Measurements from ENCODE around the gene NRDC. TPM values are rescaled to one million over a fixed set of nuclear protein-coding genes. Genes with fewer than 3 reads are reported as not detected.

Gene NRDC
- total and polyA plus RNA-seq, 5 donors = 90.3 to 153 (median 136) TPM

DNA sequence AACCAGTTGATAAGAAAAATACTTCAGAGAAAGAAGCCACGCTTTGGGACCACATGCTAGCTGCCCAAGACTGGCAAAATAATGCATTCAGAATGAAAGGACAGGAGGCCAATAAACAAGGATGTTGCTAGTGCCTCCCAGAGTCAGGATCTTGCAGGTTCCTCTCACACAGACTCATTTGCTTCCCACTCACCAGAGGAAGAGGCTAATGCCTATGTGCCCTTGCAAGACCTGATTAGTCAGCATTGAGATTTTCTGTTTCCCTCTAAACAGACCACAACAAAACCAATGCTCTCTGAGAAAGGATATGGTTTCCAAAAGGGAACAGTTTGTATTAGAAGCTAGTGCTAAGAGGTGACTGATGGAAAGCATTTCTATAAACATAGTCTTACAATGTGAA, 85.7 kb downstream of the NRDC start:
- Histone ChIP-seq H3K27ac (ENCODE audit: low read length) (no peak overlapping the region), H3K4me1 (ENCODE audit: control insufficient read depth, insufficient read depth, low read length) (no peaks in the 10 kb centered on the region), H3K27me3 (ENCODE audit: control insufficient read depth, insufficient read depth) (no peaks in the 10 kb centered on the region), H3K4me3 (ENCODE audit: low read length) (no peak overlapping the region), H3K9me3 (ENCODE audit: control insufficient read depth, low read length) (no peaks in the 10 kb centered on the region)
- DNase-seq = no peak
- intact Hi-C loops (cut with DNase I) = no loop called here
- peak in 1 of 2 donors; percentile 19 for ATAC-seq
- WGBS = 88% methylated on average over 1 of the region's 1 CpG

DNA sequence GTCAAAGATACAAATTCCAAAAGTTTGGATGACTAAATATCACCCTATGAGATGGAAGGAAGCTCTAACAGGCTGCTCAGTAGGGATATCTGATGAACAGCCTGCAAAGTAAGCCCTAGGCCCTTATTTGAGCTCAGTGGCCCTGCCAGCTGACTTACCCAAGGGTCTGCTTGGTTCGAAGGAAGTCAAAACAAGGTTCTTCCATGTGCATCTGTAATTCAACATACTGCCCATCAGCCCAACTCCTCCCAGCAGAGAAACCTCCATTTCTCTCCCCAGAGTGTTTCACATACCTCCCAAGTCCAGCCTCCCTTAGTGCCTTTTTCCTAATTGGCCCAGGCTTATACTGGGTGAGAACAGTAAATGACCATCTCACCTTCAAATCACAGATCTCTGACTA, 86.6 kb downstream of the NRDC start:
- ATAC-seq (peak in 1 of 2 donors; percentile 13), DNase-seq (no peak)
- Histone ChIP-seq H3K27me3 (ENCODE audit: control insufficient read depth, insufficient read depth) (no peaks in the 10 kb centered on the region), H3K9me3 (ENCODE audit: control insufficient read depth, low read length) (no peaks in the 10 kb centered on the region), H3K27ac (ENCODE audit: low read length) (no peak overlapping the region), H3K4me3 (ENCODE audit: low read length) (no peak overlapping the region), H3K4me1 (ENCODE audit: control insufficient read depth, insufficient read depth, low read length) (no peaks in the 10 kb centered on the region)
- intact Hi-C loops (cut with DNase I) = no loop called here
- WGBS = 100% methylated on average over 1 of the region's 1 CpG

DNA sequence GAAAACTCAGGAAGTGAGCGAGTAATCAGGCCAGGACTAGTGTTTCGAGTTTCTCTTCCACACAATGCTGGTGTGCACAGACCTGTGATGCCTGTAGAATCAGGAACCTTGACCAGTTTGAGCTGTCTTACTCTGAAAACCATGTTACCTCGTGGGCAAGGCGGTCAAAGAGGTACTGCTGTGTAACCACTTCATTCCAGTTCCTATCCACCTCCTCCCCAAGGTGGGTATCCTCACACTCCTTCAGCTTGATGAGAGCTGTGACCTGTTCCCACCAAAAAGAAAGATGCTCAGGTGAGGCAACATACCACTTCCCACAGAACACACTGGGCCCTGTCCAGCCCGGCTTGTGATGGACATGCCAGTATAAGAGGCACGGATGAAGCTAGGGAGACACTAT, 88.1 kb downstream of the NRDC start:
- 91% methylated on average over 6 of the region's 6 CpGs for WGBS

DNA sequence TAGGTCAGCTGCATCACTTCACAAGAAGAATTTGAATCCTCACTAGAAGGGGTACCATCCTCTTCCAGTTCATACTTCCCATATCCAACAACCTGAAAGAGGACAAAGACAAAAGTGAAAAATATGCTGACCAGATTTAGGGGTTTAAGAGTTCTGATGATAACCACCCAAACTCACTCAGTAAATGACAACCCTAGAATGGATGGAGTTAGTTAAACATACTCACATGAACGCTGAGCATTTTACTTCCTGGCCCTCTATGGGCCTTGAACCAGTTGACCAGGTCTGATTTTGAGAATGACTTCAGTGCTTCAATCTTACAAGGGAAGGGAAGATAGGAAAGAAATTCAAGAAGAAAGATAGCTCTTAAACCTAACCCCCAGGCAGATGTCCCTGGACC, 89.2 kb downstream of the NRDC start:
- WGBS = 95% methylated on average over 1 of the region's 1 CpG
- Histone ChIP-seq H3K4me3 (ENCODE audit: low read length) (no peak overlapping the region), H3K9me3 (ENCODE audit: control insufficient read depth, low read length) (no peaks in the 10 kb centered on the region), H3K27ac (ENCODE audit: low read length) (no peak overlapping the region), H3K4me1 (ENCODE audit: control insufficient read depth, insufficient read depth, low read length) (peaks cover 7% of the 10 kb centered on the region), H3K27me3 (ENCODE audit: control insufficient read depth, insufficient read depth) (no peaks in the 10 kb centered on the region)
- ATAC-seq (no peak), DNase-seq (no peak)
- intact Hi-C loops (cut with DNase I) = no loop called here

More for the DNA sequence above, 88.1 kb downstream of the NRDC start:
- H3K27me3 ChIP-seq (ENCODE audit: control insufficient read depth, insufficient read depth) = no peaks in the 10 kb centered on the region
- DNase-seq (no peak), ATAC-seq (no peak)
- H3K9me3 ChIP-seq (ENCODE audit: control insufficient read depth, low read length) = no peaks in the 10 kb centered on the region
- H3K27ac ChIP-seq (ENCODE audit: low read length) = no peak overlapping the region
- H3K4me3 ChIP-seq (ENCODE audit: low read length) = no peak overlapping the region
- intact Hi-C loops (cut with DNase I) = no loop called here
- no peaks in the 10 kb centered on the region for H3K4me1 ChIP-seq (ENCODE audit: control insufficient read depth, insufficient read depth, low read length)

DNA sequence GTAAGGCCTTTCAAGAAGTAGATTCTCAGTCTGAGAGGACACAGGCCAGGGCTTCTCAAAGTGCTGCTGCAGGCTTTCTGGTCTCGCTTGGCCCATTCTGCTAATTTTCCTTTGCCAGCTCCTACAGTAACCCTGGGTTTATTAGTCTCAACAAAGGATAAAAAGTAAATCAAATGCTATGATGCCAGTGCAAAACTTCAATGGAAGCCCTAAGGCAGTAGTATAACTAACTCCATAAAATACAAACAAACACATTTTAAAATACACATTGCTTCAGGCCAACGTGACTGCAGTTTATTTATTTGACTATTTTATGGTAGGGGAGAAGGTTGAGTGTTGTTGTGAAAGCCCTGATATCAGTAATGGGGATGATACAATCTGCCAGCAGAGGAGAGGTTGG, 89.6 kb downstream of the NRDC start:
- 77% methylated on average over 2 of the region's 2 CpGs for WGBS
- intact Hi-C loops (cut with DNase I) = no loop called here
- H3K4me1 ChIP-seq (ENCODE audit: control insufficient read depth, insufficient read depth, low read length) = peaks cover 7% of the 10 kb centered on the region
- no peak overlapping the region for H3K27ac ChIP-seq (ENCODE audit: low read length)
- H3K9me3 ChIP-seq (ENCODE audit: control insufficient read depth, low read length) = no peaks in the 10 kb centered on the region
- no peak for ATAC-seq
- no peak for DNase-seq
- H3K27me3 ChIP-seq (ENCODE audit: control insufficient read depth, insufficient read depth) = no peaks in the 10 kb centered on the region
- H3K4me3 ChIP-seq (ENCODE audit: low read length) = no peak overlapping the region

DNA sequence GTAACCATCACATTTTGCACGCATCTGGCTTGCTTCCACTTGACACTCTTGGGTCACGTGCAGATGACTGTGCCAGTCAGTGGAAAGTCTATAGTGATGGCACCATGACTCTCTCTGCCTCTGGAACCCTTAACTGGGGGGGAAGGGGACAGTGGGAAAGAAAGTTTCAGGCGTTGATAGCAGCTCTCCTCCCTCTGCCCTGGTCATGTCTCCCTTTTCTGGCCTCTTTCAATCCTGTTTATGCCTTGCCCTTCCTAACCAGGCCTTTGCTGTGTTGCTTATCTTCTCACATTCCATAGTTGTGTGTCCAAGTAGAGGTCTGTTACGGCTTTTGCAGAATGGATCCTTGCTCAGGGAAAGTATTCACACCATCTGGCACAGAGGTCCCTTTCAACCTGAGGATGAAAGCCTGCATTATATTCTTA, 93.5 kb downstream of the NRDC start:
- peak; percentile 52 to 53 for ATAC-seq

DNA sequence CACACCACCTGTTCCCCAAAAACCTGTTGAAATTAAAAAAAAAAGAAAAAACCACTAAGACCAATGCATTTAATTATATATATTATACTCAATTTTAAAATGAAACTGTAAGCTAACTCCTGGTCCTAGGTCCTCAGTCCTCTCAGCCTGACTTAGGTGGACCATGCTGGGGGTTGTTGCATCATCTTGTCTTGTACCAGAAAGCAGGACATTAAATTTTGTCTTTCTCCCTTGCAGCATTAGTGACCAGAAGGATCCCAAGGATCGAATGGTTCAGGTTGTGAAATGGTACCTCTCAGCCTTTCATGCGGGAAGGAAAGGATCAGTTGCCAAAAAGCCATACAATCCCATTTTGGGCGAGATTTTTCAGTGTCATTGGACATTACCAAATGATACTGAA, 97.6 kb downstream of the NRDC start:
- Histone ChIP-seq H3K4me1 (ENCODE audit: control insufficient read depth, insufficient read depth, low read length) (peaks cover 7% of the 10 kb centered on the region), H3K9me3 (ENCODE audit: control insufficient read depth, low read length) (no peaks in the 10 kb centered on the region), H3K4me3 (ENCODE audit: low read length) (no peak overlapping the region), H3K27ac (ENCODE audit: low read length) (no peak overlapping the region), H3K27me3 (ENCODE audit: control insufficient read depth, insufficient read depth) (no peaks in the 10 kb centered on the region)
- ATAC-seq (no peak), DNase-seq (no peak)
- WGBS = 96% methylated on average over 3 of the region's 3 CpGs
- intact Hi-C loops (cut with DNase I) = no loop called here

More for the DNA sequence above, 93.5 kb downstream of the NRDC start:
- Histone ChIP-seq H3K4me3 (ENCODE audit: low read length) (no peak overlapping the region), H3K27ac (ENCODE audit: low read length) (peak overlapping the region; percentile 55), H3K27me3 (ENCODE audit: control insufficient read depth, insufficient read depth) (no peaks in the 10 kb centered on the region), H3K9me3 (ENCODE audit: control insufficient read depth, low read length) (no peaks in the 10 kb centered on the region), H3K4me1 (ENCODE audit: control insufficient read depth, insufficient read depth, low read length) (peaks cover 7% of the 10 kb centered on the region)
- intact Hi-C loops (cut with DNase I) = no loop called here
- DNase-seq = no peak
- 44% methylated on average over 4 of the region's 4 CpGs for WGBS

DNA sequence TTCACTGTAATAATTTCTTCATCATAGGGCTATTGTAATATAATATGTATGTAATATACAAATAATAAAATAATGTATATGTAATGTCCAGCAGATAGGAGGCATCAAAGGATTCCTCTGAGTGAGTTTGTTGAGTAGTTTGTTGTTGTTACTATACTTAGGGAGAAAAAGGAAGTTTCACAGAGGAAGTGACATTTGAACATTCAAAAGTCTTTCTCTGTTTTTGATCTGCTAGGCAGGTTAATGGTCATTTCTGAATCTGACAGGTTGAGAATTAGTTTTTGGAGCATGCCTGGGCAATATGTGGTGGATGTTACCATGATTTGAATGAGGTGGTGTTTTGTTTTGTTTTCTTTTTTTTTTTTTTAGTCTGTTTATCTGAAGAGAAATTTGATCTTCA, 102.1 kb downstream of the NRDC start:
- H3K27me3 ChIP-seq (ENCODE audit: control insufficient read depth, insufficient read depth) = no peaks in the 10 kb centered on the region
- H3K4me1 ChIP-seq (ENCODE audit: control insufficient read depth, insufficient read depth, low read length) = peaks cover 2% of the 10 kb centered on the region
- H3K4me3 ChIP-seq (ENCODE audit: low read length) = no peak overlapping the region
- intact Hi-C loops (cut with DNase I) = no loop called here
- ATAC-seq (no peak), DNase-seq (no peak)
- no peaks in the 10 kb centered on the region for H3K9me3 ChIP-seq (ENCODE audit: control insufficient read depth, low read length)
- no peak overlapping the region for H3K27ac ChIP-seq (ENCODE audit: low read length)

DNA sequence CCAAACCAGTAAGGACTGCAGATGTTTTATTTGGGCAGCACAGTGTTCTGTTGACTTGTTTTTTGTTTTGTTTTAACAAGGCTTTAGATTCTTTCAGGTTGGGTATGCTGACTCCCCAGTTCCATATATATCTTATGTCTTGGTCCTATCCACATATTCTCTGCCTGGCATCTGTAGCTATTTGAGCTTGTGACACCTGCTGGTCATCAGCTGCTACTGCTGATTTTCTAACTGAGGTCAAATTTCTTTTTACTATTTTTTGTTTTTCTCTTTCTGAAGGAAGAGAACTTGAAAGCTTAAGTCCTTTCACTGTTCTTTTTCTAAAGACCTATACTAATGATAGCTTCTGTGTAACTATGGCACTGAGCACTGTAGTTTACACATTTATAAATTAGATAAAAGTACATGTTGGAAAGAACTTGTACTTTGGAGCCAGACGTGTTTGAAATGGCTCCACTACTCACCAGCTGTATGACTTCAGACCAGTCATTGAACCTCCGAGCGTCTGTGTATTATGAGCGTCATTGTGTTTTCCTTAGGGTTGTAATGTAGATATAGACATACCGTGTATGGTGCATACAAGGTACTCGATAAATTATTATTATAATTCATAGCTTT, 109.4 kb downstream of the NRDC start:
- Histone ChIP-seq H3K4me3 (ENCODE audit: low read length) (no peak overlapping the region), H3K27ac (ENCODE audit: low read length) (no peak overlapping the region)
- peak; percentile 69 to 72 for ATAC-seq

DNA sequence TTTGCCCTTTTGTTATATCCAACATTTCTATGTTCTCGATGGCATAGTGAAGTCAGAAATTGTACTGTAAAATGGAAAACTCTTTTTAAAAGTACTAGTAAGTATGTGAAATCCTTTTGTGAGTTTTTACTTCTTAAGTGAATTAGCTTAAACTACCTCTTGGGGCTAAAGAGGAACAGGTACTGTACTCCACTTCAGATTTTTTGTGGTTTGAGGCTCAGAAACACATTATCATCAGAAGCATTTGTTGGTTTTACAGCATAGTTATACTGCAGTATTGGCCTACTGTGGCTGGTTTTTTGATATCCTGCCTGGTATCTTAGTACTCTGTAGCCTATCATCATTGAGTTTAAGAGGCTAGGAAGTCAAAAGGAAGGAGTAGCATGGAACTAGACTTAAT, 117.2 kb downstream of the NRDC start:
- Histone ChIP-seq H3K27me3 (ENCODE audit: control insufficient read depth, insufficient read depth) (no peaks in the 10 kb centered on the region), H3K4me1 (ENCODE audit: control insufficient read depth, insufficient read depth, low read length) (no peaks in the 10 kb centered on the region), H3K27ac (ENCODE audit: low read length) (no peak overlapping the region), H3K9me3 (ENCODE audit: control insufficient read depth, low read length) (no peaks in the 10 kb centered on the region), H3K4me3 (ENCODE audit: low read length) (no peak overlapping the region)
- WGBS = 94% methylated on average over 1 of the region's 1 CpG
- intact Hi-C loops (cut with DNase I) = loop anchor here in 1 of 4 donors (10.0 kb wide), 2 partner anchors 127 to 187 kb away; no protein-coding TSS in a partner anchor
- DNase-seq = no peak
- ATAC-seq = no peak

More for the DNA sequence above, 109.4 kb downstream of the NRDC start:
- DNase-seq = no peak
- peaks cover 2% of the 10 kb centered on the region for H3K4me1 ChIP-seq (ENCODE audit: control insufficient read depth, insufficient read depth, low read length)
- H3K27me3 ChIP-seq (ENCODE audit: control insufficient read depth, insufficient read depth) = no peaks in the 10 kb centered on the region
- intact Hi-C loops (cut with DNase I) = loop anchor here in 2 of 4 donors (5.0 to 10.0 kb wide), 3 partner anchors 134 to 194 kb away; no protein-coding TSS in a partner anchor
- WGBS = 62% methylated on average over 6 of the region's 6 CpGs
- H3K9me3 ChIP-seq (ENCODE audit: control insufficient read depth, low read length) = no peaks in the 10 kb centered on the region

DNA sequence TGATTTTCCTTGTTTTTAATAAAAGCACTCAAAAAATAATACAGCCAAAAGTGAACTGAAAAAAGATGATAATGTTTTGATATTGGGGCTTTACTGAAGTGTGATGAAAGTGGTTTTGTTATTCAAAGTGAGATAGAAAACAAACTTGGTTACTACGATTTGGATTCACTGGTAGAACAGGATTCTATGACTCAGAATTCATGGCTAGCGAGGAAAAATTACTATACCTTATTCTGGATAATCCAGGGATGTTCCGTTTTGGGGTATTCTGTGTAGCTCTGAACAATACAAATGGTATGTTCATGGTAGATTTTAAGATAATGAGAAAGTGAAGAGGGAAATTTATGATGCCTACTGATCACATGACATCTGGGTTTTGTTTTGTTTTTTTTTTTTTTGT, 117.7 kb downstream of the NRDC start:
- intact Hi-C loops (cut with DNase I) = loop anchor here in 1 of 4 donors (10.0 kb wide), 2 partner anchors 126 to 186 kb away; no protein-coding TSS in a partner anchor
- Histone ChIP-seq H3K27me3 (ENCODE audit: control insufficient read depth, insufficient read depth) (no peaks in the 10 kb centered on the region), H3K27ac (ENCODE audit: low read length) (no peak overlapping the region), H3K4me3 (ENCODE audit: low read length) (no peak overlapping the region), H3K9me3 (ENCODE audit: control insufficient read depth, low read length) (no peaks in the 10 kb centered on the region), H3K4me1 (ENCODE audit: control insufficient read depth, insufficient read depth, low read length) (no peaks in the 10 kb centered on the region)
- DNase-seq = no peak
- no peak for ATAC-seq
- 87% methylated on average over 3 of the region's 3 CpGs for WGBS

DNA sequence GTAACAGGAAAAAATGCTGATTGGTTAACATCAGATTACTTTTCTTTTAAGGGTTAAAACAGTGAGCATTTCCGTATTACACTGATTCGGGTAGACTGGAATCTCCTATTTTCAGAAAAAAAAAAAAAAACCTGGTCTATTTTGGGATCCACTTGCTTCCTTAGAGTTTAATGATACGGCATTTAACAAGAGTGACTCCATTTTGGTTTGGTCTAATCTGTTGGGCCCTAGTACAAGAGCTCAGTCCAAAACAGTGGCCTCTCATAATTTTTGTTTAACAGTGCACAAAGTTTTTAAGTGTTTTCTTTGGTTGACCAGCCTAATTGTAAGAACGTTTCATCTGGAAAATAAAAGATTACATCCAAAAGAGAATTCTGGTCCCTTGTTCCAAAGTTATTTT, 120.2 kb downstream of the NRDC start:
- no peak overlapping the region for H3K4me3 ChIP-seq (ENCODE audit: low read length)
- DNase-seq (no peak), ATAC-seq (no peak)
- no peaks in the 10 kb centered on the region for H3K9me3 ChIP-seq (ENCODE audit: control insufficient read depth, low read length)
- no peak overlapping the region for H3K27ac ChIP-seq (ENCODE audit: low read length)
- intact Hi-C loops (cut with DNase I) = no loop called here
- 59% methylated on average over 4 of the region's 4 CpGs for WGBS
- H3K27me3 ChIP-seq (ENCODE audit: control insufficient read depth, insufficient read depth) = no peaks in the 10 kb centered on the region
- H3K4me1 ChIP-seq (ENCODE audit: control insufficient read depth, insufficient read depth, low read length) = no peaks in the 10 kb centered on the region

All from right cardiac atrium (tissue), 5 donors.